KMS-11 (cell line): ENCODE data around the gene PARVB.

Experiments
- H2AFZ ChIP-seq: fragments of 200-600 bp; sonication (generic); 2 replicates; pipeline ENCODE4 v1.6.1; 2016; ENCODE audit warnings: antibody characterized with exemption, mixed run types, low read depth
- H3K27ac ChIP-seq: fragments of 200-600 bp; sonication (generic); 2 replicates; pipeline ENCODE4 v1.6.1; 2016; ENCODE audit warnings: mild to moderate bottlenecking, mixed run types
- H3K27me3 ChIP-seq: fragments of 200-600 bp; sonication (generic); 2 replicates; pipeline ENCODE4 v1.6.1; 2017; ENCODE audit warnings: mild to moderate bottlenecking, low read depth, mixed run types, moderate library complexity; ENCODE audit not compliant: insufficient read depth
- H3K36me3 ChIP-seq: fragments of 200-600 bp; sonication (generic); 2 replicates; pipeline ENCODE4 v1.6.1; 2017; ENCODE audit warnings: mild to moderate bottlenecking, mixed run types; ENCODE audit not compliant: insufficient read depth
- H3K4me1 ChIP-seq: fragments of 200-600 bp; sonication (generic); 2 replicates; pipeline ENCODE4 v1.6.1; 2016; ENCODE audit warnings: mild to moderate bottlenecking, low read depth, mixed run types; ENCODE audit not compliant: poor library complexity, severe bottlenecking
- H3K4me2 ChIP-seq: fragments of 200-600 bp; sonication (generic); 2 replicates; pipeline ENCODE4 v1.7.0; 2016; ENCODE audit warnings: mild to moderate bottlenecking, mixed run types
- H3K4me3 ChIP-seq: fragments of 200-600 bp; sonication (generic); IDR thresholded peaks from 2 replicates; pipeline ENCODE4 v1.6.1; 2017; ENCODE audit warnings: low read depth, low read length, mixed read lengths; ENCODE audit not compliant: insufficient read depth
- H3K79me2 ChIP-seq: fragments of 200-600 bp; sonication (generic); 2 replicates; pipeline ENCODE4 v1.6.1; 2016; ENCODE audit warnings: low read depth, mixed run types; ENCODE audit not compliant: insufficient read depth
- H3K9ac ChIP-seq: fragments of 200-600 bp; sonication (generic); 2 replicates; pipeline ENCODE4 v1.6.1; 2016; ENCODE audit warnings: mild to moderate bottlenecking, mixed run types
- H4K20me1 ChIP-seq: fragments of 200-600 bp; sonication (generic); 2 replicates; pipeline ENCODE4 v1.6.1; 2016; ENCODE audit warnings: mild to moderate bottlenecking, mixed run types; ENCODE audit not compliant: insufficient read depth
- TF ChIP-seq, protein P1 (sequence below): fragments of 200-600 bp; sonication (generic); conservative IDR thresholded peaks from 2 replicates; pipeline ENCODE4 v1.6.1; 2017; ENCODE audit warnings: low read depth, mild to moderate bottlenecking, antibody characterized with exemption, low read length, moderate library complexity, mixed read lengths

Gene PARVB

DNA sequence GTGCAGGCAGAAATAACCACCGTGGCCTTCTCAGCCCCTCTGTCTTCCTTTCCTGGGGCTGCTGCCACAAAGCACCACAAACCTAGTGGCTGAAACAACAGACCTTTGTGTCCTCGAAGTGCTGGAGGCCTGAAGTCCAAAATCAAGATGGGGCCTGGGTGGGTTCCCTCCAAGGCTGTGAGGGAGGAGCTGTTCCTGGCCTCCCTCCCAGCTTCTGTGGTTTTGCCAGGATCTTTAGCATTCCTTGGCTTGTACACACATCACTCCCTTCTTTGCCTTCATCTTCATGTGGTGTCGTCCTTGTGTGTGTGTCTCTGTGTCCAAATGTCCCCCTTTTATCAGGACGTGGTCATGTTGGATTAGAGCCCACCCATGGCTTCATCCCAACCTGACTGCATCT, 127.6 kb downstream of the PARVB start:
- H2AFZ ChIP-seq: no peak overlapping the region
- no peak overlapping the region for H3K4me3 ChIP-seq
- no peaks in the 10 kb centered on the region for H3K27me3 ChIP-seq
- no peak overlapping the region for H3K4me2 ChIP-seq
- H3K9ac ChIP-seq: no peak overlapping the region
- H3K79me2 ChIP-seq: no peaks in the 10 kb centered on the region
- no peak overlapping the region for H3K27ac ChIP-seq
- H4K20me1 ChIP-seq: no peaks in the 10 kb centered on the region
- no peaks in the 10 kb centered on the region for H3K4me1 ChIP-seq
- TF ChIP-seq, protein P1, sequence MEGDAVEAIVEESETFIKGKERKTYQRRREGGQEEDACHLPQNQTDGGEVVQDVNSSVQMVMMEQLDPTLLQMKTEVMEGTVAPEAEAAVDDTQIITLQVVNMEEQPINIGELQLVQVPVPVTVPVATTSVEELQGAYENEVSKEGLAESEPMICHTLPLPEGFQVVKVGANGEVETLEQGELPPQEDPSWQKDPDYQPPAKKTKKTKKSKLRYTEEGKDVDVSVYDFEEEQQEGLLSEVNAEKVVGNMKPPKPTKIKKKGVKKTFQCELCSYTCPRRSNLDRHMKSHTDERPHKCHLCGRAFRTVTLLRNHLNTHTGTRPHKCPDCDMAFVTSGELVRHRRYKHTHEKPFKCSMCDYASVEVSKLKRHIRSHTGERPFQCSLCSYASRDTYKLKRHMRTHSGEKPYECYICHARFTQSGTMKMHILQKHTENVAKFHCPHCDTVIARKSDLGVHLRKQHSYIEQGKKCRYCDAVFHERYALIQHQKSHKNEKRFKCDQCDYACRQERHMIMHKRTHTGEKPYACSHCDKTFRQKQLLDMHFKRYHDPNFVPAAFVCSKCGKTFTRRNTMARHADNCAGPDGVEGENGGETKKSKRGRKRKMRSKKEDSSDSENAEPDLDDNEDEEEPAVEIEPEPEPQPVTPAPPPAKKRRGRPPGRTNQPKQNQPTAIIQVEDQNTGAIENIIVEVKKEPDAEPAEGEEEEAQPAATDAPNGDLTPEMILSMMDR: no peak
- no peaks in the 10 kb centered on the region for H3K36me3 ChIP-seq

DNA sequence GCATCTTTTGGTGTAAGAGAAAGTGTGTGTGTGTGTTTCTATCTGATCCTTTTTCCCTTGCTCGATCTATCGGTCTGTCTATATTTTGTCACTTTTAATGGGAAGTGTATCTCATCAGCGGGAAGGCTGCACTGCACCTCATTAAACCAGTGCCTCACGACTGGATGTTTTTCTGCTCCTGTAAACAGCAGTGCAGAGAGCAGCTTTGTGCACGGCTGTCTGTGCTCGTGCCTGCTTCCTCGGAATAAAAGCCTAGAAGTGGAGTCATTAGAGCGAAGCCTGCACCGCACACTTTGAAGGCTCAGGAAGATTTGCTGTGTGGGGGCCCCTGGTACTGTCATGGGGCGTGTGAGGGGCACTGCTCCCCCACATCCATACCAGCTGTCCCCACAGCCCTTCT, 129.6 kb downstream of the PARVB start:
- Histone ChIP-seq H2AFZ (no peak overlapping the region), H3K4me1 (no peaks in the 10 kb centered on the region), H3K27me3 (no peaks in the 10 kb centered on the region), H3K4me2 (no peak overlapping the region), H3K9ac (no peak overlapping the region), H4K20me1 (no peaks in the 10 kb centered on the region), H3K4me3 (no peak overlapping the region), H3K36me3 (no peaks in the 10 kb centered on the region), H3K79me2 (no peaks in the 10 kb centered on the region), H3K27ac (no peak overlapping the region)
- TF ChIP-seq, protein P1: no peak

DNA sequence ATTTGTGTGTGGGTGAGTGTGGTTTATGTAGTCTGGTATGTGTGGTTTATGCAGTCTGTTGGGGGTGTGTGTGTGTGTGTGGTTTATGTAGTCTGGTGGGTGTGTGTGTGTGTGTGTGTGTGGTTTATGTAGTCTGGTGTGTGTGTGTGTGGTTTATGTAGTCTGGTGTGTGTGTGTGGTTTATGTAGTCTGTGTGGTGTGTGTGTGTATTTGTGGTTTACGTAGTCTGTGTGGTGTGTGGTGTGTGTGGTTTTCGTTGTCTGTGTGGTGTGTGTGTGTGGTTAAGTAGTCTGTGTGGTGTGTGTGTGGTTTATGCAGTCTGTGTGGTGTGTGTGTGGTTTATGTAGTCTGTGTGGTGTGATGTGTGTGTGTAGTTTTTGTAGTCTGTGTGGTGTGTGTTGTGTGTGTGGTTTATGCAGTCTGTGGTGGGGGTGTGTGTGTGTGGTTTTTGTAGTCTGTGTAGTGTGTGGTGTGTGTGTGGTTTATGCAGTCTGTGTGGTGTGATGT, 130.4 kb downstream of the PARVB start:
- H2AFZ ChIP-seq: no peak overlapping the region
- H3K27me3 ChIP-seq: no peaks in the 10 kb centered on the region
- H3K4me2 ChIP-seq: no peak overlapping the region
- no peaks in the 10 kb centered on the region for H4K20me1 ChIP-seq
- no peaks in the 10 kb centered on the region for H3K36me3 ChIP-seq
- H3K4me1 ChIP-seq: no peaks in the 10 kb centered on the region
- TF ChIP-seq, protein P1: no peak
- H3K27ac ChIP-seq: no peak overlapping the region
- H3K9ac ChIP-seq: no peak overlapping the region
- no peaks in the 10 kb centered on the region for H3K79me2 ChIP-seq
- H3K4me3 ChIP-seq: no peak overlapping the region

DNA sequence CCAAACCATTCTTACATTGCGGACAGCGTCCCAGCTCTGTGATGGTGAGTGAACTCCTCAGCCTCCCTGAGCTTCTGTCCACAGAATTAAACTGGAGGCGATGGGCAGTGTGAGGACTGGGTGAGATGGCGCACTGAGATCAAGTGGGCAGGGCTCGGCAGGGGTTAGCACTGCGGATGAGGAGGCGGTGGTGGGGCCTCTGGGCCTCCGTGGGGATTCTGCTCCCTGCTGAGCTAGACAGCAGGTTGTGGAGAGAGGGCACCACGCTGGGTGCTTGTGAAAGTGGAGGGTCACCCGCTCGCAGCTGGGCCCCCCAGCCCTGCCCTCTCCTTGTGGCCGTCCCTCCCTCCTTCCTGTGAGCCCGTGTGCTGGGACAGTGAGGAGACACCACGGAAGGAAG, 131.0 kb downstream of the PARVB start:
- TF ChIP-seq, protein P1: no peak
- no peak overlapping the region for H3K4me2 ChIP-seq
- no peaks in the 10 kb centered on the region for H3K36me3 ChIP-seq

More for the DNA sequence above, 131.0 kb downstream of the PARVB start:
- no peak overlapping the region for H2AFZ ChIP-seq
- H4K20me1 ChIP-seq: no peaks in the 10 kb centered on the region
- H3K27me3 ChIP-seq: no peaks in the 10 kb centered on the region
- no peak overlapping the region for H3K4me3 ChIP-seq
- H3K9ac ChIP-seq: no peak overlapping the region
- H3K79me2 ChIP-seq: no peaks in the 10 kb centered on the region
- H3K27ac ChIP-seq: no peak overlapping the region
- no peaks in the 10 kb centered on the region for H3K4me1 ChIP-seq
